Bronchial epithelial cell (primary cell): ENCODE measurements around the gene CD164L2. TPM values are rescaled to one million over a fixed set of nuclear protein-coding genes. Genes with fewer than 3 reads are reported as not detected.

Experiments used
- DNase-seq: peaks from one replicate; pipeline ENCODE4 v3.0.0-alpha.2; 2010; ENCODE audit warnings: low read depth
- FAIRE-seq: peaks from 2 replicates; lab custom pipeline; 2011; peaks lifted over from hg19 to GRCh38; lab: Jason Lieb, UNC
- H3K27me3 ChIP-seq: 2 replicates; pipeline ENCODE4 v1.5.1; 2011; ENCODE audit warnings: low read length; ENCODE audit not compliant: control insufficient read depth, insufficient read depth
- H3K36me3 ChIP-seq: 2 replicates; pipeline ENCODE4 v1.5.1; 2011; ENCODE audit warnings: low read length; ENCODE audit not compliant: control insufficient read depth, insufficient read depth
- H3K4me3 ChIP-seq: 2 replicates; pipeline ENCODE4 v1.5.1; 2011; ENCODE audit warnings: mild to moderate bottlenecking, low read depth, low read length, control low read depth
- total RNA-seq: library from RNA; depleted of rRNA; stranded (reverse); fragments of >200 nt; gene quantifications from 2 replicates; pipeline ENCODE4 v1.2.1, GENCODE V29; 2014
- TF ChIP-seq, protein P1 (sequence below): IDR thresholded peaks from 2 replicates; pipeline ENCODE4 v1.5.1; 2011; ENCODE audit warnings: mild to moderate bottlenecking, moderate library complexity, low read length, control low read depth, inconsistent platforms; ENCODE audit not compliant: insufficient read depth, severe bottlenecking

The CD164L2 gene
- total RNA-seq, 1 donor from 2014 or later: 1.1 TPM

DNA sequence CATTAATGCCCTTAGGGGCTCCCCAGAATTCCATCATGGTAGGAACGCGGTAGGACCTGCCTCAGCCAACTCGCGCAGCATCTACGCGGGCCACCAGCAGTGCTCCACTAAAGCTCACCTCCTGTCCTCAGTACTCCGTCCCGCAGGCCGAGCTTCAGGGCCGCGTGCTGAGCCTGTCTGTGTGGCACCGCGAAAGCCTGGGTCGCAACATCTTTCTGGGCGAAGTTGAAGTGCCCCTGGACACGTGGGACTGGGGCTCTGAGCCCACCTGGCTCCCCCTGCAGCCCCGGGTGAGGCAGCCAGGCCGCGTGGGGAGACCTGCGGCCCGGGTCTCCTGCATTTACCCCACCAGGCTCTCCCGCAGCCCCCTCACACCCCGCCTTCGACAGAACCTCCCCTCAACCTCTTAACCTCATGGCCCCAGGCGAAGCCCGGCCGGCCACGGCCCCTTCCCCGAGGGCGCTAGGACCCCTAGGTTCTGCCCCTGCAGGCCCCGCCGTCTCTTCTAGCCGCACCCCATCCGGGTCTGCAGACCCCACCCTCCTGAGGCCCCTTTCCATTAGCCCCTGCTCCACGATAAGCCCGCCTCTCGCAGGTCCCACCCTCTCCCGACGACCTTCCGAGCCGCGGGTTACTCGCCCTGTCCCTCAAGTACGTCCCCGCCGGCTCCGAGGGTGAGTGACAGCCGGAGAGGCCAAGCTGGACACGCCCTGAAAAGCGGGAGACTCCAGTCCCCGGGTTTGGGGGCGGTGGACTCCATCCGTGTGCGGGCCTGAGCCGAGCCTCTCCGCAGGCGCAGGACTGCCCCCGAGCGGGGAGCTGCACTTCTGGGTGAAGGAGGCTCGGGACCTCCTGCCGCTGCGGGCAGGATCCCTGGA lies 32.2 kb downstream of the CD164L2 start:
- Histone ChIP-seq H3K27me3 (no peaks in the 10 kb centered on the region), H3K36me3 (peaks cover 30% of the 10 kb centered on the region), H3K4me3 (no peak overlapping the region)
- DNase-seq (no peak), FAIRE-seq (no peak)
- TF ChIP-seq, protein P1, sequence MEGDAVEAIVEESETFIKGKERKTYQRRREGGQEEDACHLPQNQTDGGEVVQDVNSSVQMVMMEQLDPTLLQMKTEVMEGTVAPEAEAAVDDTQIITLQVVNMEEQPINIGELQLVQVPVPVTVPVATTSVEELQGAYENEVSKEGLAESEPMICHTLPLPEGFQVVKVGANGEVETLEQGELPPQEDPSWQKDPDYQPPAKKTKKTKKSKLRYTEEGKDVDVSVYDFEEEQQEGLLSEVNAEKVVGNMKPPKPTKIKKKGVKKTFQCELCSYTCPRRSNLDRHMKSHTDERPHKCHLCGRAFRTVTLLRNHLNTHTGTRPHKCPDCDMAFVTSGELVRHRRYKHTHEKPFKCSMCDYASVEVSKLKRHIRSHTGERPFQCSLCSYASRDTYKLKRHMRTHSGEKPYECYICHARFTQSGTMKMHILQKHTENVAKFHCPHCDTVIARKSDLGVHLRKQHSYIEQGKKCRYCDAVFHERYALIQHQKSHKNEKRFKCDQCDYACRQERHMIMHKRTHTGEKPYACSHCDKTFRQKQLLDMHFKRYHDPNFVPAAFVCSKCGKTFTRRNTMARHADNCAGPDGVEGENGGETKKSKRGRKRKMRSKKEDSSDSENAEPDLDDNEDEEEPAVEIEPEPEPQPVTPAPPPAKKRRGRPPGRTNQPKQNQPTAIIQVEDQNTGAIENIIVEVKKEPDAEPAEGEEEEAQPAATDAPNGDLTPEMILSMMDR: no peak

DNA sequence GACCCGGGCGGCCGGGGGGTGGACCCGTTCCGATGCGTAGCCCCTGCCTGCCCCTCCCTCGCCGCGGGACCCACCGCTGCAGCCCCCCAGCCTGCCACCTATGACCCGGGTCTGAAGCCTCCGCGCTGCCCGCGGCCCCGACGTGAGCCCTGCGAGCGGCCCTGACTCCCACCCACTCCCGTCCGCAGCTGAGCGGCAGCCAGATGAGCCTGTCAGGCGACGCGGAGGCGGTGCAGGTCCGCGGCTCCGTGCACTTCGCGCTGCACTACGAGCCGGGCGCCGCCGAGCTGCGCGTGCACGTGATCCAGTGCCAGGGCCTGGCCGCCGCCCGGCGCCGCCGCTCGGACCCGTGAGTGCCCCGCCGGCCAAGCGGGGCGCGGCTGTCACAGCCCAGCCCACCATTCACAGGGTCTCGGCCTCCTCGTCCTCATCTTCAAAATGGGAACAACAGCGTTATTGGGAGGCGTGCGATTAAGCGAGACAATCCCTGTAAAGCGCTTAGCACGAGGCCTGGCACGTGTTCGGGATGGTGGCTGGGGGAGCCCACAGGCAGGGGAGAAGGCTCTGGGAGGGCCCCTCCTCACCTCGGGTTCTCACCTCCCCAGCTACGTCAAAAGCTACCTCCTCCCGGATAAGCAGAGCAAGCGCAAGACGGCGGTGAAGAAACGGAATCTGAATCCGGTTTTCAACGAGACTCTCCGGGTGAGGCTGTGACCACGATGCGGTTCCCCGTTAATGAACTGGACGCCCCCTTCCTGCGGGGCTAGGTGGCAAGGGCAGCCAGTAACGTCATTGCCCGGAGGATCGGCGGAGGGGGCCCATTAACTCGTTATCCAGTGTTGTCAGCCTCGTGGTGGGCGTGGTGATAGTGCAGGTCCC lies 33.1 kb downstream of the CD164L2 start:
- TF ChIP-seq, protein P1: no peak
- peak; percentile 33 for DNase-seq
- H3K36me3 ChIP-seq: peaks cover 30% of the 10 kb centered on the region
- FAIRE-seq: no peak
- peak overlapping the region; percentile 5 for H3K4me3 ChIP-seq
- H3K27me3 ChIP-seq: no peaks in the 10 kb centered on the region

DNA sequence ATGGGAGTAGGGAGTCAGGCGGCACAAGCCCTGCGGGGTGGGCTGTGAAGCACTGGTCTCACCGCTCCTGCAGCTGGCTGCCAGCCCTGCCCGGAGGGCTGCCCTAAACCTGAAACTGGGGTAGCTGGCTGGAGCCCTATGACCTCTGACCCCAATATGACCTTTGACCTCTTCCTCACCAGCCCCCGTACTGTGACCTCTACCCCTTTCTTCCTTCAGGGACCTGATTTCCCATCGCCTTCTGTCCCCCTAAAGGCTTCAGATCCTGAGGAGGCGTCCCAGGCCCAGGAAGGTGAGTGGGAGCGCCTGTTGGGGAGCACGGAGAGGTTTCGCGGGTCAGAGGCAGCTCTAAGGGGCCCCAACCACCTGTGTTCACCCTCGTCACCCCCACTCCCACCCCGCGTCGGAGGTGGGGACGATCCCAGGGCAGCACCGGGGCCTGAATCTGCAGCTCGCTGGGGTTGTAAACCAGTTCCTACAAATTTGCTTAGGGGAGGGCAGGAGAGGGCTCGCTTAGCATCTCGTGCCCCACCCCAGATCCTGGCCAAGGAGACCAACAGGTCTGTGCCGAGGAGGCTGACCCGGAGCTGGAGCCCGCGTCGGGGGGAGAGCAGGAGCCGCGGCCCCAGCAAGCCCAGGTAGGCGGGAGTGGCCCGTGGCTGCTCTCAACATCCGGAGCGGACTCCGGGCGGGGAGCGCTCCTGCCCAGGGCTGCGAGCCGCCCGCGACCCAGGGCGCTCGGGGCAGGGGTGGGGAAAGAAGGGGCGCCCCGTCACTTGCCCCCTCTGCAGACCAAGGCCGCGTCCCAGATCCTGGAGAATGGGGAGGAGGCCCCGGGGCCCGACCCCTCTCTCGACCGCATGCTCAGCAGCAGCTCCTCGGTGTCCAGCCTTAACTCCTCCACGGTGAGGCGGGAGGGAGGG lies 34.0 kb downstream of the CD164L2 start:
- Histone ChIP-seq H3K36me3 (peaks cover 33% of the 10 kb centered on the region), H3K27me3 (no peaks in the 10 kb centered on the region), H3K4me3 (peak overlapping the region; percentile 5)
- DNase-seq (peak; percentile 79), FAIRE-seq (no peak)
- TF ChIP-seq, protein P1: no peak

DNA sequence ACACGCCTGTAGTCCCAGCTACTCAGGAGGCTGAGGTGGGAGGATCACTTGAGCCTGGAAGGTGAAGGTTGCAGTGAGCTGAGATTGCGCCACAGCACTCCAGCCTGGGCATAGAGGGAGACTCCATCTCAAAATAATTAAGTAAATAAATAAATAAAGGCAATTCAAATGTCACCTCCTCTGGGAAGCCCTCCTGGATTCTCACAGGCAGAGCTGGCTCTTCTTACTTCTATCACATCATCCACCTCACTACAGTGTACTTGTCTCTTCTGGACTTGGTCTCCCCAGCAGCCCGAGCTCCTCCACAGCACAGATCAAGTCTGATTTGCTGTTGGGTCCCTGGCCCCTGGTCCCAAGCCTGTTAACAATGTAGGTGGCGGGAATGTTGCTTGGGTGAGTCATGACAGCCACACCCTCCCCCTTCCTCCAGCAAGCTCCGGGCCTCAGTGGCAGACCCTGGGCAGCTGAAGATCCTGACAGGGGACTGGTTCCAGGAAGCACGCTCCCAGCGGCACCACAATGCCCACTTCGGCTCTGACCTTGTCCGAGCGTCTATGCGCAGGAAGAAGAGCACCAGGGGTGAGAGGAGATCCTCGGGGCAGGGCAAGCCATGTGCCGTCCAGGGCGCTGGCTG lies 36.0 kb downstream of the CD164L2 start:
- TF ChIP-seq, protein P1: no peak
- Histone ChIP-seq H3K4me3 (no peak overlapping the region), H3K36me3 (peaks cover 29% of the 10 kb centered on the region), H3K27me3 (no peaks in the 10 kb centered on the region)
- DNase-seq: peak; percentile 50
- FAIRE-seq: no peak

DNA sequence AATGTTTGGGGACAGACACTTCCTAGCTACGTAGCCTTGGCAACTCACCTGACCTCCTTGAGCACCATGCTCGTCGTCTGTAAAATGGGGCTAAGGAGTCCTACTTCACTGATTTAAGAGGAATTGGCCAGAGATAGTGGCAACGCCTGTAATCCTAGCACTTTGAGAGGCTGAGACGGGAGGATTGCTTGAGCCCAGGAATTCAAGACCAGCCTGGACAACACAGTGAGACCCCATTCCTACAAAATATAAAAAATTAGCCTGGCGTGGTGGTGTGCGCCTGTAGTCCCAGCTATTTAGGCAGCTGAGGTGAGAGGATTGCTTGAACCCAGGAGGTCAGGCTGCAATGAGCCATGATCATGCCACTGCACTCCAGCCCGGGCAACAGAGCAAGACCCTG lies 36.8 kb downstream of the CD164L2 start:
- Histone ChIP-seq H3K36me3 (peaks cover 29% of the 10 kb centered on the region), H3K27me3 (no peaks in the 10 kb centered on the region), H3K4me3 (no peak overlapping the region)
- FAIRE-seq (no peak), DNase-seq (no peak)
- TF ChIP-seq, protein P1: no peak
